Fibroblast of lung (primary cell): ENCODE measurements around the gene AGBL1. TPM values are rescaled to one million over a fixed set of nuclear protein-coding genes. Genes with fewer than 3 reads are reported as not detected.

Experiments used
- DNase-seq, 2 donors: peaks; one replicate each; pipeline versions ENCODE4 v3.0.0 to v3.0.0-alpha.2; 2010; ENCODE audit warnings: low read depth in 2 of 2
- H2AFZ ChIP-seq: 2 replicates; pipeline ENCODE4 v1.5.1; 2012; ENCODE audit warnings: low read length, control low read depth, inconsistent platforms
- H3K27ac ChIP-seq: 2 replicates; pipeline ENCODE4 v1.5.1; 2011; ENCODE audit warnings: low read length, control low read depth; ENCODE audit not compliant: insufficient read depth
- H3K27me3 ChIP-seq: 2 replicates; pipeline ENCODE4 v1.5.1; 2011; ENCODE audit warnings: mild to moderate bottlenecking, low read length; ENCODE audit not compliant: control insufficient read depth, insufficient read depth
- H3K36me3 ChIP-seq: 2 replicates; pipeline ENCODE4 v1.5.1; 2011; ENCODE audit warnings: low read length; ENCODE audit not compliant: control insufficient read depth, insufficient read depth
- H3K4me1 ChIP-seq: 2 replicates; pipeline ENCODE4 v1.5.1; 2011; ENCODE audit warnings: low read length; ENCODE audit not compliant: control insufficient read depth, insufficient read depth; ENCODE audit errors: extremely low read depth
- H3K4me2 ChIP-seq: 2 replicates; pipeline ENCODE4 v1.5.1; 2011; ENCODE audit warnings: low read length, control low read depth; ENCODE audit not compliant: insufficient read depth; ENCODE audit errors: extremely low read depth
- H3K4me3 ChIP-seq, 4 experiments: fragments of 200-600 bp in 1 of 4; sonication (generic) in 1 of 4; replicated peaks in 1 of 4; 2 replicates each; pipeline ENCODE4 v1.5.1; 2011 to 2016; ENCODE audit warnings: low read length in 4 of 4, low read depth in 3 of 4, mild to moderate bottlenecking in 3 of 4, control low read depth in 2 of 4, inconsistent platforms in 1 of 4, mixed read lengths in 1 of 4; ENCODE audit not compliant: insufficient read depth in 1 of 4; ENCODE audit errors: control extremely low read depth in 1 of 4
- H3K79me2 ChIP-seq: 2 replicates; pipeline ENCODE4 v1.5.1; 2012; ENCODE audit warnings: mild to moderate bottlenecking, low read length, inconsistent platforms; ENCODE audit not compliant: control insufficient read depth, insufficient read depth
- H3K9ac ChIP-seq: 2 replicates; pipeline ENCODE4 v1.5.1; 2011; ENCODE audit warnings: mild to moderate bottlenecking, low read length, control low read depth; ENCODE audit not compliant: insufficient read depth
- H3K9me3 ChIP-seq: 2 replicates; pipeline ENCODE4 v1.5.1; 2012; ENCODE audit warnings: low read depth, low read length; ENCODE audit not compliant: control insufficient read depth, insufficient read depth
- H4K20me1 ChIP-seq: 2 replicates; pipeline ENCODE4 v1.5.1; 2011; ENCODE audit warnings: low read length; ENCODE audit not compliant: control insufficient read depth, insufficient read depth; ENCODE audit errors: extremely low read depth
- EZH2 ChIP-seq: IDR thresholded peaks from 2 replicates; pipeline ENCODE4 v1.5.1; 2012; ENCODE audit warnings: low read length, control low read depth, mild to moderate bottlenecking; ENCODE audit errors: missing control alignments
- polyA plus RNA-seq, 2 donors: library from polyadenylated mRNA; depleted of rRNA in 1 of 2; stranded (reverse) in 1 of 2; unstranded in 1 of 2; fragments of >200 nt; gene quantifications; 2 replicates each; pipeline ENCODE4 v1.2.1, GENCODE V29; 2011 to 2012; ENCODE audit warnings: missing spikeins in 1 of 2
- total RNA-seq: library from RNA; depleted of rRNA; stranded (reverse); fragments of >200 nt; gene quantifications from 2 replicates; pipeline ENCODE4 v1.2.1, GENCODE V29; 2014
- TF ChIP-seq, protein P1 (sequence below), 2 donors: IDR thresholded peaks in 1 of 2; conservative IDR thresholded peaks in 1 of 2; 1 replicate in 1 of 2; 2 replicates in 1 of 2; pipeline ENCODE4 v1.5.1; 2011 to 2012; ENCODE audit warnings: low read length in 2 of 2, control low read depth in 1 of 2, inconsistent platforms in 1 of 2, low read depth in 1 of 2, mild to moderate bottlenecking in 1 of 2

The AGBL1 gene
- total and polyA plus RNA-seq, 2 donors (not counting 1 experiment from before 2014, with no cell fraction given): not detected

DNA sequence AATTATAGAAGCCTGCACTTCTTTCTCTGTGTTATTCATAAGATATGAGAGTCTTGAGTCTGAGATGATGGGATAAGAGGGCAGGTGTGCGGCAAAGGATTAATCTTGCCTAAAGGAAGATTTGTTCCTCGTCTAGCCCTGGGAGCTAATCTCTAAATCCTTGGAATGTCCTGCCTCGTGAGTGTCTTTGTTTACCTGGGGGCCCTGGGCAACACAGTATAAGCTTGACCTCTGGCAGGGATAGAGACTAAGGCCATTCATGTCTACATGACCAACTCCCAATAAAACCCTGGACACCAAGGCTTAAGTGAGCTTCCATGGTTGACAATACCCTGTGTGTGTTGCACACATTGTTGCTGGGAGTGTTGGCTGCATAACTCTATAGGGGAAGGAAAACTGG lies 3.2 kb upstream of the AGBL1 start:
- Histone ChIP-seq H3K4me1 (no peaks in the 10 kb centered on the region), H2AFZ (no peak overlapping the region), H3K79me2 (no peaks in the 10 kb centered on the region), H3K27ac (no peak overlapping the region), H3K4me3 (no peak overlapping the region), H3K9ac (no peak overlapping the region), H3K36me3 (no peaks in the 10 kb centered on the region), H3K4me2 (no peak overlapping the region), H3K9me3 (no peaks in the 10 kb centered on the region), H4K20me1 (no peaks in the 10 kb centered on the region), H3K27me3 (no peaks in the 10 kb centered on the region)
- no peak for TF ChIP-seq EZH2
- TF ChIP-seq, protein P1, sequence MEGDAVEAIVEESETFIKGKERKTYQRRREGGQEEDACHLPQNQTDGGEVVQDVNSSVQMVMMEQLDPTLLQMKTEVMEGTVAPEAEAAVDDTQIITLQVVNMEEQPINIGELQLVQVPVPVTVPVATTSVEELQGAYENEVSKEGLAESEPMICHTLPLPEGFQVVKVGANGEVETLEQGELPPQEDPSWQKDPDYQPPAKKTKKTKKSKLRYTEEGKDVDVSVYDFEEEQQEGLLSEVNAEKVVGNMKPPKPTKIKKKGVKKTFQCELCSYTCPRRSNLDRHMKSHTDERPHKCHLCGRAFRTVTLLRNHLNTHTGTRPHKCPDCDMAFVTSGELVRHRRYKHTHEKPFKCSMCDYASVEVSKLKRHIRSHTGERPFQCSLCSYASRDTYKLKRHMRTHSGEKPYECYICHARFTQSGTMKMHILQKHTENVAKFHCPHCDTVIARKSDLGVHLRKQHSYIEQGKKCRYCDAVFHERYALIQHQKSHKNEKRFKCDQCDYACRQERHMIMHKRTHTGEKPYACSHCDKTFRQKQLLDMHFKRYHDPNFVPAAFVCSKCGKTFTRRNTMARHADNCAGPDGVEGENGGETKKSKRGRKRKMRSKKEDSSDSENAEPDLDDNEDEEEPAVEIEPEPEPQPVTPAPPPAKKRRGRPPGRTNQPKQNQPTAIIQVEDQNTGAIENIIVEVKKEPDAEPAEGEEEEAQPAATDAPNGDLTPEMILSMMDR (conservative IDR thresholded peaks at IDR 0.05 in 1 of 2, IDR thresholded peaks at IDR 0.05 in 1 of 2; ENCODE audit: low read depth in 1 of 2, low read length in 2 of 2): no peak
- DNase-seq: no peak

DNA sequence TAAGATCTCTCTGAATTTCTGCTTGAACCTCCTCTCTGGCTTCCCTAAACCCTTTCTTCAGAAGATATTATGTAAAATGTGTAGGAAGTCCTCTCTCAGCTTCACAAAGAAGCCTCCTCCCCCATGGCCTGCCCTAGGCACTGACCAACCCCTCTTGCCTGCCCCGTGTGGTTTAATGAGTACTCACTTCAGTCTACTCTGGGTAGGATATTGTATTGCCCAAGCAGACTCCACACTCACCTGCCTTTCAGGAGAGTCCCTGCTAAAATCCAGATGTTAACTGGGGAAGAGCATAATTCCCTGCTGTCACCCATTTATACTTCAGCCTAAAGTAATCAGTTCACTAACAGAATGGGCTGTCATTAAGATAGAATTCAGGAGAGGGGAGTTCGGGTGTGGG lies 2.6 kb upstream of the AGBL1 start:
- Histone ChIP-seq H2AFZ (no peak overlapping the region), H3K4me2 (no peak overlapping the region), H3K9ac (no peak overlapping the region), H3K36me3 (no peaks in the 10 kb centered on the region), H3K27me3 (no peaks in the 10 kb centered on the region), H3K4me1 (no peaks in the 10 kb centered on the region), H3K27ac (no peak overlapping the region), H3K9me3 (no peaks in the 10 kb centered on the region), H4K20me1 (no peaks in the 10 kb centered on the region), H3K79me2 (no peaks in the 10 kb centered on the region), H3K4me3 (no peak overlapping the region)
- no peak for TF ChIP-seq EZH2
- TF ChIP-seq, protein P1 (conservative IDR thresholded peaks at IDR 0.05 in 1 of 2, IDR thresholded peaks at IDR 0.05 in 1 of 2; ENCODE audit: low read depth in 1 of 2, low read length in 2 of 2): no peak
- DNase-seq: no peak

DNA sequence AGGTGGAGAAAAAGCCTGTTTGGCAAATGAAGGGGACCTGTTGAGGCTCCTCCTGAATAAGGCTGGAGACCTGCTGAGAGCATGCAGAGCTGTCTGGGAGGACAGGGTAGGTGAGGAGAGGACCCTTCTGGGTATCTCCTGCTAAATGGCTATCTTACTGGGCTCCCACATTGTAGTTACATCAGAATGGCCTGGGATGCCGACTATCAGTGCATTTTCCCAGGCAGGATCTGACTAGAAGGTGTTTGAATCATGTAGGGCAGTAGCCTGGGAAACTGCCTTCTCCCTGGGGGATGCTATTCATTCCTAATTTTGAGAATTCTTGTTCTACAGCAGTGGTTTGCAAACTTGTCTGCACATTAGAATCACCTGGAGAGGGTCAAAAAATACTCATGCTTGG lies 631 bp downstream of the AGBL1 start:
- H4K20me1 ChIP-seq: no peaks in the 10 kb centered on the region

More for the DNA sequence above, 631 bp downstream of the AGBL1 start:
- Histone ChIP-seq H3K27ac (no peak overlapping the region), H3K27me3 (no peaks in the 10 kb centered on the region), H3K36me3 (no peaks in the 10 kb centered on the region), H3K4me1 (no peaks in the 10 kb centered on the region), H3K4me2 (no peak overlapping the region), H3K9ac (no peak overlapping the region), H3K9me3 (no peaks in the 10 kb centered on the region), H3K4me3 (no peak overlapping the region), H3K79me2 (no peaks in the 10 kb centered on the region), H2AFZ (no peak overlapping the region)
- TF ChIP-seq EZH2: no peak
- TF ChIP-seq, protein P1 (conservative IDR thresholded peaks at IDR 0.05 in 1 of 2, IDR thresholded peaks at IDR 0.05 in 1 of 2; ENCODE audit: low read depth in 1 of 2, low read length in 2 of 2): no peak
- DNase-seq: no peak
